Hepatocyte (in vitro differentiated cells): Measurements from ENCODE around the gene IGFL1. TPM values are rescaled to one million over a fixed set of nuclear protein-coding genes. Genes with fewer than 3 reads are reported as not detected.
"Not testable (repeated sequence)": the region's sequence is repeated elsewhere in the genome, so short reads cannot be mapped to it uniquely, and the experiment has no call there.

Experiments used
- DNase-seq: peaks from one replicate; pipeline ENCODE4 v3.0.0-alpha.2; 2016; ENCODE audit warnings: low spot score
- H2AFZ ChIP-seq: fragments of 200-600 bp; sonication (generic); 2 replicates; pipeline ENCODE4 v1.6.0; 2016; ENCODE audit warnings: antibody characterized with exemption, mild to moderate bottlenecking
- H3K27ac ChIP-seq: fragments of 200-600 bp; sonication (generic); 2 replicates; pipeline ENCODE4 v1.5.1; 2016; ENCODE audit warnings: mild to moderate bottlenecking
- H3K27me3 ChIP-seq: fragments of 200-600 bp; sonication (generic); 2 replicates; pipeline ENCODE4 v1.6.1; 2016
- H3K36me3 ChIP-seq: fragments of 200-600 bp; sonication (generic); replicated peaks from 2 replicates; pipeline ENCODE4 v1.5.1; 2016; ENCODE audit warnings: low read depth; ENCODE audit not compliant: insufficient read depth
- H3K4me1 ChIP-seq: fragments of 200-600 bp; sonication (generic); 2 replicates; pipeline ENCODE4 v1.5.1; 2016; ENCODE audit warnings: mild to moderate bottlenecking, moderate library complexity; ENCODE audit not compliant: insufficient read depth
- H3K4me2 ChIP-seq: fragments of 200-600 bp; sonication (generic); 2 replicates; pipeline ENCODE4 v1.6.0; 2016
- H3K4me3 ChIP-seq: fragments of 200-600 bp; sonication (generic); 2 replicates; pipeline ENCODE4 v1.5.1; 2016; ENCODE audit warnings: mild to moderate bottlenecking
- H3K79me2 ChIP-seq: fragments of 200-600 bp; sonication (generic); 2 replicates; pipeline ENCODE4 v1.6.0; 2017; ENCODE audit warnings: mild to moderate bottlenecking
- H3K9me2 ChIP-seq: fragments of 200-600 bp; sonication (generic); replicated peaks from 2 replicates; pipeline ENCODE4 v1.6.0; 2017; ENCODE audit warnings: mild to moderate bottlenecking; ENCODE audit not compliant: insufficient read depth
- H3K9me3 ChIP-seq: fragments of 200-600 bp; sonication (generic); 2 replicates; pipeline ENCODE4 v1.5.1; 2016; ENCODE audit warnings: low read depth, mild to moderate bottlenecking
- H4K20me1 ChIP-seq: fragments of 200-600 bp; sonication (generic); 2 replicates; pipeline ENCODE4 v1.6.0; 2016; ENCODE audit warnings: mild to moderate bottlenecking; ENCODE audit not compliant: insufficient read depth, poor library complexity, severe bottlenecking
- CTCF ChIP-seq: fragments of 200-600 bp; sonication (generic); IDR thresholded peaks from 2 replicates; pipeline ENCODE4 v1.5.1; 2016; ENCODE audit warnings: antibody characterized with exemption, mild to moderate bottlenecking; ENCODE audit not compliant: poor library complexity
- EZH2 ChIP-seq: fragments of 200-600 bp; sonication (generic); IDR thresholded peaks from 2 replicates; pipeline ENCODE4 v1.6.1; 2016; ENCODE audit warnings: antibody characterized with exemption, mild to moderate bottlenecking, borderline replicate concordance
- EZH2phosphoT487 ChIP-seq: fragments of 200-600 bp; sonication (generic); IDR thresholded peaks from one replicate; pipeline ENCODE4 v1.6.1; 2018; ENCODE audit warnings: antibody characterized with exemption, mild to moderate bottlenecking, low read depth, moderate library complexity; ENCODE audit not compliant: unreplicated experiment, severe bottlenecking
- WGBS: methylation state at CpG from one replicate; pipeline ENCODE4 v1.1.6; 2016; ENCODE audit warnings: low lambda C conversion rate; ENCODE audit errors: missing lambda C conversion rate; 5-methylcytosine and 5-hydroxymethylcytosine counted together
- polyA plus RNA-seq: library from polyadenylated mRNA; unstranded; fragments of >200 nt; fragmentation: Nextera tagmentation; extraction: Ambion mirVana; gene quantifications from 2 replicates; pipeline ENCODE4 v1.2.1, GENCODE V29; 2016
- total RNA-seq: library from RNA; depleted of rRNA; stranded (reverse); fragments of >200 nt; gene quantifications from 2 replicates; pipeline ENCODE4 v1.2.3, GENCODE V29; 2014

The IGFL1 gene
- total and polyA plus RNA-seq, 2 experiments from 2014 or later, result not detected

GRCh38 chr19:46256855-46257254 is 27.3 kb downstream of the IGFL1 start:
- 81% methylated on average over 8 of the region's 8 CpGs for WGBS
- DNase-seq, result no peak
- Histone ChIP-seq H3K27ac (no peak overlapping the region), H3K36me3 (no peaks in the 10 kb centered on the region), H3K9me2 (no peaks in the 10 kb centered on the region), H3K27me3 (peaks cover 3% of the 10 kb centered on the region), H4K20me1 (no peaks in the 10 kb centered on the region), H3K9me3 (no peaks in the 10 kb centered on the region), H3K4me1 (no peaks in the 10 kb centered on the region), H3K79me2 (no peaks in the 10 kb centered on the region), H3K4me2 (no peak overlapping the region), H2AFZ (no peak overlapping the region), H3K4me3 (no peak overlapping the region)
- no peak for TF ChIP-seq EZH2phosphoT487
- no peak for TF ChIP-seq CTCF
- no peak for TF ChIP-seq EZH2

GRCh38 chr19:46261501-46261900 is 32.0 kb downstream of the IGFL1 start:
- H3K9me3 ChIP-seq, H3K9me2 ChIP-seq, H3K4me1 ChIP-seq, H3K27me3 ChIP-seq, H4K20me1 ChIP-seq, H3K27ac ChIP-seq, H3K4me3 ChIP-seq, H3K4me2 ChIP-seq, H2AFZ ChIP-seq, H3K79me2 ChIP-seq, DNase-seq, H3K36me3 ChIP-seq: not testable (repeated sequence)
- WGBS, result 85% methylated on average over 3 of the region's 7 CpGs

GRCh38 chr19:46262684-46263296 is 33.2 kb downstream of the IGFL1 start:
- H3K4me1 ChIP-seq, H3K36me3 ChIP-seq, H3K27me3 ChIP-seq, H3K9me3 ChIP-seq, H3K4me3 ChIP-seq, H4K20me1 ChIP-seq, H3K9me2 ChIP-seq, DNase-seq, H3K79me2 ChIP-seq, H2AFZ ChIP-seq, H3K4me2 ChIP-seq, H3K27ac ChIP-seq: not testable (repeated sequence)
- whole genome bisulfite sequencing, result 72% methylated on average over 11 of the region's 11 CpGs

GRCh38 chr19:46264801-46265200 is 35.3 kb downstream of the IGFL1 start:
- not testable (repeated sequence) for H3K27ac ChIP-seq, H3K79me2 ChIP-seq, H4K20me1 ChIP-seq

GRCh38 chr19:46265217-46265828 is 35.8 kb downstream of the IGFL1 start:
- WGBS, result 23% methylated on average over 10 of the region's 10 CpGs
- H3K4me2 ChIP-seq, result no peak overlapping the region
- no peak overlapping the region for H3K4me3 ChIP-seq
- H2AFZ ChIP-seq, result no peak overlapping the region
- H3K9me2 ChIP-seq, result no peaks in the 10 kb centered on the region
- H3K4me1 ChIP-seq, result no peaks in the 10 kb centered on the region
- H3K27ac ChIP-seq, result no peak overlapping the region
- H3K36me3 ChIP-seq, result no peaks in the 10 kb centered on the region
- H3K9me3 ChIP-seq, result no peaks in the 10 kb centered on the region
- no peaks in the 10 kb centered on the region for H4K20me1 ChIP-seq
- no peaks in the 10 kb centered on the region for H3K27me3 ChIP-seq
- peak; percentile 91 for DNase-seq
- TF ChIP-seq CTCF (peak; percentile 92), EZH2phosphoT487 (no peak), EZH2 (no peak)
- H3K79me2 ChIP-seq, result no peaks in the 10 kb centered on the region

More at GRCh38 chr19:46264801-46265200, 35.3 kb downstream of the IGFL1 start:
- 75% methylated on average over 5 of the region's 5 CpGs for WGBS
- not testable (repeated sequence) for H3K27me3 ChIP-seq, H3K4me3 ChIP-seq, H3K36me3 ChIP-seq, DNase-seq, H3K4me2 ChIP-seq, H3K9me2 ChIP-seq, H3K4me1 ChIP-seq, H3K9me3 ChIP-seq, H2AFZ ChIP-seq
